Panc1 (cell line): ENCODE measurements around the gene SNX9.
A peak's percentile ranks its signal among the peaks of the same experiment; 100 is the strongest.

Experiments used
- CTCF ChIP-seq: fragments of 450-650 bp; IDR thresholded peaks from 2 replicates; pipeline ENCODE4 v1.5.1; 2017; ENCODE audit warnings: mild to moderate bottlenecking
- POLR2AphosphoS5 ChIP-seq: IDR thresholded peaks from 2 replicates; pipeline ENCODE4 v1.6.1; 2012; ENCODE audit warnings: mild to moderate bottlenecking, low read depth, low read length, moderate library complexity
- TCF7L2 ChIP-seq: IDR thresholded peaks from 2 replicates; pipeline ENCODE4 v1.6.1; 2011; ENCODE audit warnings: mild to moderate bottlenecking, low read depth, low read length, inconsistent platforms
- TF ChIP-seq, protein P1 (sequence below), 2 experiments: IDR thresholded peaks; 2 replicates each; pipeline ENCODE4 v1.6.1; 2011 to 2012; ENCODE audit warnings: low read depth in 2 of 2, control low read depth in 1 of 2, low read length in 1 of 2, mild to moderate bottlenecking in 1 of 2, moderate library complexity in 1 of 2; ENCODE audit not compliant: insufficient read depth in 1 of 2

DNA sequence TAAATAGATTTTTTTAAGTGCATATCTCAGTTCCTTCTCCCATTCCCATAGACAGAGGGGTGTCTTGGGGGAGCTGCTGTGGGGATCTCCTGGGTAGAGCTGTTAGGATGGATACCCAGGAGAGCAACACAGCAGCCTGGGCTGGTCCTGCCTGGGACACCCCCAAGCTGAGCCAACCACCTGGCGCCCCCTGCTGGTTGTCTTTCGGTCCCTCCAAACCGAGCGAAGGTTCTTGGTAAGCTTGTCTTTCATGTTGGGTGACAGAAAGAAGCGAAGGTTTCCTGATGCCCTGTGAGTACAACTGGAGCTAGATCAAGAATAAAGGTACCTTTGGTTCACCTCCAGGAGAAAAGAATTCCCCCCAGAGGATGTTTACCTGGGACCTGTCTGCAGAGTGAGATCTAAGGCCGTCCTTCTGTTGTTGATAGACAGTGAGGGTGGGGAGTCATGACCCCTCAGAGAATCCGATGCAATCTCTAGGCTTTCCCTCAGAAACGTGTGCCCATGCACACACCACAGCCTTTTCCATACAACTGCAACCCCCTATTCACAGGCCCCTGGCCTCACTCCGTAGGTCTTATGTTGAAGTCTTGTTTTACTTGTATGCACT is 50.8 kb downstream of the SNX9 start:
- peak; percentile 91 for TF ChIP-seq CTCF
- no peak for TF ChIP-seq POLR2AphosphoS5
- TF ChIP-seq, protein P1, sequence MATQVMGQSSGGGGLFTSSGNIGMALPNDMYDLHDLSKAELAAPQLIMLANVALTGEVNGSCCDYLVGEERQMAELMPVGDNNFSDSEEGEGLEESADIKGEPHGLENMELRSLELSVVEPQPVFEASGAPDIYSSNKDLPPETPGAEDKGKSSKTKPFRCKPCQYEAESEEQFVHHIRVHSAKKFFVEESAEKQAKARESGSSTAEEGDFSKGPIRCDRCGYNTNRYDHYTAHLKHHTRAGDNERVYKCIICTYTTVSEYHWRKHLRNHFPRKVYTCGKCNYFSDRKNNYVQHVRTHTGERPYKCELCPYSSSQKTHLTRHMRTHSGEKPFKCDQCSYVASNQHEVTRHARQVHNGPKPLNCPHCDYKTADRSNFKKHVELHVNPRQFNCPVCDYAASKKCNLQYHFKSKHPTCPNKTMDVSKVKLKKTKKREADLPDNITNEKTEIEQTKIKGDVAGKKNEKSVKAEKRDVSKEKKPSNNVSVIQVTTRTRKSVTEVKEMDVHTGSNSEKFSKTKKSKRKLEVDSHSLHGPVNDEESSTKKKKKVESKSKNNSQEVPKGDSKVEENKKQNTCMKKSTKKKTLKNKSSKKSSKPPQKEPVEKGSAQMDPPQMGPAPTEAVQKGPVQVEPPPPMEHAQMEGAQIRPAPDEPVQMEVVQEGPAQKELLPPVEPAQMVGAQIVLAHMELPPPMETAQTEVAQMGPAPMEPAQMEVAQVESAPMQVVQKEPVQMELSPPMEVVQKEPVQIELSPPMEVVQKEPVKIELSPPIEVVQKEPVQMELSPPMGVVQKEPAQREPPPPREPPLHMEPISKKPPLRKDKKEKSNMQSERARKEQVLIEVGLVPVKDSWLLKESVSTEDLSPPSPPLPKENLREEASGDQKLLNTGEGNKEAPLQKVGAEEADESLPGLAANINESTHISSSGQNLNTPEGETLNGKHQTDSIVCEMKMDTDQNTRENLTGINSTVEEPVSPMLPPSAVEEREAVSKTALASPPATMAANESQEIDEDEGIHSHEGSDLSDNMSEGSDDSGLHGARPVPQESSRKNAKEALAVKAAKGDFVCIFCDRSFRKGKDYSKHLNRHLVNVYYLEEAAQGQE (IDR thresholded peaks at IDR 0.05; ENCODE audit: insufficient read depth in 1 of 2, low read depth in 2 of 2, low read length in 1 of 2), result no peak
- TF ChIP-seq TCF7L2, result no peak
